HepG2 (cell line): Measurements from ENCODE around the gene SMIM36. TPM values are rescaled to one million over a fixed set of nuclear protein-coding genes. Genes with fewer than 3 reads are reported as not detected.

Experiments used
- ATAC-seq: fragments of 200-7000 bp; cut with Tn5 transposase; 3 replicates; pipeline ENCODE4 v1.9.1; 2020; ENCODE audit warnings: mild to moderate bottlenecking, moderate library complexity
- BruUV-seq: library from RNA; stranded (reverse); fragments of 400-500 nt; replicated peaks from 2 replicates; lab custom pipeline; 2021; lab: Mats Ljungman, UMichigan
- CTCF ChIA-PET: fragments of 300-600 bp; formaldehyde crosslinking; extraction: SDS; loops from one replicate; lab custom pipeline; 2021; ENCODE audit warnings: low total read pairs, inconsistent platforms, low intra/inter-chr PET ratio; lab: Yijun Ruan, JAX
- POLR2A ChIA-PET: fragments of 350-600 bp; sonication (Branson Sonifier 250); formaldehyde crosslinking; loops from one replicate; lab custom pipeline; 2020; ENCODE audit warnings: antibody characterized with exemption, inconsistent platforms; lab: Yijun Ruan, JAX
- DNase-seq: peaks from one replicate; pipeline ENCODE4 v3.0.0-alpha.2; 2015; ENCODE audit warnings: low spot score
- FAIRE-seq: peaks from 3 replicates; lab custom pipeline; 2011; peaks lifted over from hg19 to GRCh38; lab: Jason Lieb, UNC
- H2AFZ ChIP-seq: one replicate; pipeline ENCODE4 v1.6.1; 2011; ENCODE audit warnings: low read length, inconsistent platforms
- H3K27ac ChIP-seq: fragments of 300-600 bp; 3 replicates; pipeline ENCODE4 v1.8.0; 2011; ENCODE audit warnings: mixed run types, mild to moderate bottlenecking, mixed read lengths, low read length, inconsistent platforms; ENCODE audit not compliant: insufficient read depth; ENCODE audit errors: extremely low read length
- H3K27me3 ChIP-seq, 2 experiments: fragments of 200-600 bp in 1 of 2; 2 replicates in 1 of 2; 3 replicates in 1 of 2; pipeline versions ENCODE4 v1.6.0 to v1.8.0; 2011; ENCODE audit warnings: low read length in 2 of 2, mild to moderate bottlenecking in 2 of 2, moderate library complexity in 2 of 2, inconsistent platforms in 1 of 2; ENCODE audit not compliant: insufficient read depth in 2 of 2, control insufficient read depth in 1 of 2
- H3K36me3 ChIP-seq, 2 experiments: fragments of 200-600 bp in 1 of 2; replicated peaks in 1 of 2; 2 replicates in 1 of 2; 3 replicates in 1 of 2; pipeline versions ENCODE4 v1.5.1 to v1.8.0; 2011; ENCODE audit warnings: low read length in 2 of 2, inconsistent platforms in 1 of 2; ENCODE audit not compliant: insufficient read depth in 2 of 2, control insufficient read depth in 1 of 2
- H3K4me1 ChIP-seq: 2 replicates; pipeline ENCODE4 v1.5.1; 2012; ENCODE audit warnings: low read length, inconsistent platforms; ENCODE audit not compliant: insufficient read depth
- H3K4me2 ChIP-seq: 2 replicates; pipeline ENCODE4 v1.6.0; 2011; ENCODE audit warnings: low read depth, low read length, inconsistent platforms
- H3K4me3 ChIP-seq, 3 experiments: fragments of 200-600 bp in 1 of 3; sonication (generic), shearing (Covaris generic) in 1 of 3; replicated peaks in 1 of 3; 2 replicates each; pipeline ENCODE4 v1.5.1; 2011 to 2016; ENCODE audit warnings: low read length in 3 of 3, inconsistent platforms in 2 of 3, low read depth in 2 of 3, mild to moderate bottlenecking in 2 of 3, control low read depth in 1 of 3, mixed read lengths in 1 of 3; ENCODE audit not compliant: insufficient read depth in 1 of 3
- H3K79me2 ChIP-seq: one replicate; pipeline ENCODE4 v1.6.1; 2011; ENCODE audit warnings: low read length, inconsistent platforms; ENCODE audit not compliant: insufficient read depth
- H3K9ac ChIP-seq: 2 replicates; pipeline ENCODE4 v1.6.0; 2011; ENCODE audit warnings: mild to moderate bottlenecking, low read depth, low read length, inconsistent platforms; ENCODE audit not compliant: insufficient read depth
- H3K9me3 ChIP-seq: 2 replicates; pipeline ENCODE4 v1.5.1; 2012; ENCODE audit warnings: mild to moderate bottlenecking, low read length
- H4K20me1 ChIP-seq: 2 replicates; pipeline ENCODE4 v1.6.0; 2011; ENCODE audit warnings: inconsistent platforms, mild to moderate bottlenecking, low read length, moderate library complexity; ENCODE audit not compliant: insufficient read depth
- HNF1B ChIP-seq: sonication (generic); formaldehyde crosslinking; IDR thresholded peaks from 2 replicates; pipeline ENCODE4 v1.5.1; 2020; ENCODE audit warnings: mild to moderate bottlenecking, moderate library complexity, missing genetic modification reagents
- NAIF1 ChIP-seq: sonication (generic); formaldehyde crosslinking; IDR thresholded peaks from 2 replicates; pipeline ENCODE4 v1.5.0; 2020; ENCODE audit warnings: mild to moderate bottlenecking, missing genetic modification reagents, borderline replicate concordance
- ZNF614 ChIP-seq: IDR thresholded peaks from 2 replicates; pipeline ENCODE4 v1.6.1; 2018; ENCODE audit warnings: missing biosample characterization, missing genetic modification reagents, inconsistent platforms, borderline replicate concordance
- WGBS: methylation state at CpG from one replicate; pipeline ENCODE4 v1.1.6; 2017; ENCODE audit warnings: low lambda C conversion rate; 5-methylcytosine and 5-hydroxymethylcytosine counted together
- in situ Hi-C: cut with HindIII; loops from 2 replicates; pipeline ENCODE4 v1.10.0; 2017; ENCODE audit warnings: low pct_unique_long_range_greater_than_20kb; ENCODE audit not compliant: extremely low pct_ligation_motif_present
- intact Hi-C: fragments of 100-400 bp; cut with micrococcal nuclease; formaldehyde crosslinking; loops from one replicate; pipeline ENCODE4 v1.10.0; 2022; ENCODE audit not compliant: unreplicated experiment
- polyA plus RNA-seq, 8 experiments: library from polyadenylated mRNA; depleted of rRNA in 3 of 8; stranded (reverse) in 7 of 8; unstranded in 1 of 8; fragments of >200 nt; fragmentation: Illumina TruSeq in 4 of 8; extraction: Trizol in 4 of 8; gene quantifications; 2 replicates each; pipeline versions ENCODE4 v1.2.1 to v1.2.3, GENCODE V29; 2011 to 2016; ENCODE audit warnings: low read depth in 4 of 8, missing spikeins in 1 of 8, mixed read lengths in 1 of 8; ENCODE audit not compliant: insufficient read depth in 1 of 8
- total RNA-seq, 5 experiments: library from RNA; depleted of rRNA; stranded (reverse); fragments of >200 nt; fragmentation: Illumina TruSeq; extraction: Trizol; gene quantifications; 2 replicates each; pipeline ENCODE4 v1.2.3, GENCODE V29; 2016; ENCODE audit warnings: low read depth in 1 of 5
- TF ChIP-seq, protein P1 (sequence below): sonication (generic); formaldehyde crosslinking; IDR thresholded peaks from 2 replicates; pipeline ENCODE4 v1.4.0; 2020; ENCODE audit warnings: missing genetic modification reagents
- TF ChIP-seq, protein P2 (sequence below): fragments of 450-650 bp; IDR thresholded peaks from 2 replicates; pipeline ENCODE4 v1.6.1; 2017
- TF ChIP-seq, protein P3 (sequence below): sonication (generic); formaldehyde crosslinking; IDR thresholded peaks from 2 replicates; pipeline ENCODE4 v1.8.0; 2022; ENCODE audit warnings: mild to moderate bottlenecking, missing genetic modification reagents; ENCODE audit not compliant: insufficient replicate concordance

Gene SMIM36
- total and polyA plus RNA-seq, 2 of the 13 experiments (the other 11 are each of a cell fraction or from before 2014, with no cell fraction given) = not detected

DNA sequence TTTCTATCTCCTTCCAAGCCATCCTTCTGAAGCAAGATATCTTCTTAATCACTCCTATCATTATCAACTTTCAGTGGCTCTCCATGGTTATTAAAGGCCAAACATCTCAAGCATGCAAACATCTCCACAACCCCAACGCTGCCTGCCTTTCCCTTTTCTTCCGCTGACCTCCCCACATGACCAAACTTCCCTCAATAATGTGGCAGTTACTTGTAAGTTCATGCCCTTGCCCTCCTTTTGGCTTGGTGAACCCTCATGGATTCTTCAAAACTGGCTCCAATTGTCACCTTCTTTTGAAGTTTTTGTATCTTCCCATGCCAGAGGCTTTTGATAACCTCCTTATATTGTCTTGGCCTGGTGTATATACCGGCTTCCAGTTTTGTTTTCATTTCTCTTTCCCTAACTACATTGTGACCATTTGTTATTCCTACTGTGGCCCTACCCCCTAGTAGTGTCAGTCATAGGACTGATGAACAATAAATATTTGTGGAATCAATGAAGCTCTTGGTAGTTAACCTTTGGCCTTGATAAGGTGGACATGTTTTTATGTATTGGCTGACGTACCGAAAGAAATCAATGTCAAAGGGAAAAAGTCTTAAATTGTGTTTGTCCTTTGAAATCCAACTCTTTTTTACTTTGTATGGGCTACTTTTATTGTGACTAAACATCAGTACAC lies 19.9 kb upstream of the SMIM36 start (continued):
- TF ChIP-seq, protein P1, sequence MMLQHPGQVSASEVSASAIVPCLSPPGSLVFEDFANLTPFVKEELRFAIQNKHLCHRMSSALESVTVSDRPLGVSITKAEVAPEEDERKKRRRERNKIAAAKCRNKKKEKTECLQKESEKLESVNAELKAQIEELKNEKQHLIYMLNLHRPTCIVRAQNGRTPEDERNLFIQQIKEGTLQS (CRISPR knock-in tag) = no peak
- TF ChIP-seq HNF1B (CRISPR knock-in tag) = no peak

GRCh38 chr17:55530064-55530463 lies 18.8 kb upstream of the SMIM36 start:
- H3K36me3 ChIP-seq = no peaks in the 10 kb centered on the region
- H3K4me3 ChIP-seq = no peak overlapping the region
- H3K9me3 ChIP-seq = no peaks in the 10 kb centered on the region
- ATAC-seq (no peak), FAIRE-seq (no peak), DNase-seq (no peak)
- H3K79me2 ChIP-seq = no peaks in the 10 kb centered on the region
- H3K9ac ChIP-seq = no peak overlapping the region
- no peak overlapping the region for H2AFZ ChIP-seq
- CTCF ChIA-PET = no interaction called here
- intact Hi-C loops (no loop called here), in situ Hi-C loops (no loop called here)
- WGBS = 50% methylated on average over 3 of the region's 3 CpGs
- no TSS peak for BruUV-seq
- H4K20me1 ChIP-seq = no peaks in the 10 kb centered on the region
- no peaks in the 10 kb centered on the region for H3K4me1 ChIP-seq
- POLR2A ChIA-PET = no interaction called here
- no peak overlapping the region for H3K27ac ChIP-seq
- no peaks in the 10 kb centered on the region for H3K27me3 ChIP-seq
- TF ChIP-seq, protein P2, sequence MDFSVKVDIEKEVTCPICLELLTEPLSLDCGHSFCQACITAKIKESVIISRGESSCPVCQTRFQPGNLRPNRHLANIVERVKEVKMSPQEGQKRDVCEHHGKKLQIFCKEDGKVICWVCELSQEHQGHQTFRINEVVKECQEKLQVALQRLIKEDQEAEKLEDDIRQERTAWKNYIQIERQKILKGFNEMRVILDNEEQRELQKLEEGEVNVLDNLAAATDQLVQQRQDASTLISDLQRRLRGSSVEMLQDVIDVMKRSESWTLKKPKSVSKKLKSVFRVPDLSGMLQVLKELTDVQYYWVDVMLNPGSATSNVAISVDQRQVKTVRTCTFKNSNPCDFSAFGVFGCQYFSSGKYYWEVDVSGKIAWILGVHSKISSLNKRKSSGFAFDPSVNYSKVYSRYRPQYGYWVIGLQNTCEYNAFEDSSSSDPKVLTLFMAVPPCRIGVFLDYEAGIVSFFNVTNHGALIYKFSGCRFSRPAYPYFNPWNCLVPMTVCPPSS = no peak
- TF ChIP-seq ZNF614 (CRISPR knock-in tag) (no peak), NAIF1 (CRISPR knock-in tag) (no peak)
- TF ChIP-seq, protein P3, sequence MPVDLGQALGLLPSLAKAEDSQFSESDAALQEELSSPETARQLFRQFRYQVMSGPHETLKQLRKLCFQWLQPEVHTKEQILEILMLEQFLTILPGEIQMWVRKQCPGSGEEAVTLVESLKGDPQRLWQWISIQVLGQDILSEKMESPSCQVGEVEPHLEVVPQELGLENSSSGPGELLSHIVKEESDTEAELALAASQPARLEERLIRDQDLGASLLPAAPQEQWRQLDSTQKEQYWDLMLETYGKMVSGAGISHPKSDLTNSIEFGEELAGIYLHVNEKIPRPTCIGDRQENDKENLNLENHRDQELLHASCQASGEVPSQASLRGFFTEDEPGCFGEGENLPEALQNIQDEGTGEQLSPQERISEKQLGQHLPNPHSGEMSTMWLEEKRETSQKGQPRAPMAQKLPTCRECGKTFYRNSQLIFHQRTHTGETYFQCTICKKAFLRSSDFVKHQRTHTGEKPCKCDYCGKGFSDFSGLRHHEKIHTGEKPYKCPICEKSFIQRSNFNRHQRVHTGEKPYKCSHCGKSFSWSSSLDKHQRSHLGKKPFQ = no peak
- no peak overlapping the region for H3K4me2 ChIP-seq
